ENCODE data around the gene CTXN1.

CTXN1 gene

DNA sequence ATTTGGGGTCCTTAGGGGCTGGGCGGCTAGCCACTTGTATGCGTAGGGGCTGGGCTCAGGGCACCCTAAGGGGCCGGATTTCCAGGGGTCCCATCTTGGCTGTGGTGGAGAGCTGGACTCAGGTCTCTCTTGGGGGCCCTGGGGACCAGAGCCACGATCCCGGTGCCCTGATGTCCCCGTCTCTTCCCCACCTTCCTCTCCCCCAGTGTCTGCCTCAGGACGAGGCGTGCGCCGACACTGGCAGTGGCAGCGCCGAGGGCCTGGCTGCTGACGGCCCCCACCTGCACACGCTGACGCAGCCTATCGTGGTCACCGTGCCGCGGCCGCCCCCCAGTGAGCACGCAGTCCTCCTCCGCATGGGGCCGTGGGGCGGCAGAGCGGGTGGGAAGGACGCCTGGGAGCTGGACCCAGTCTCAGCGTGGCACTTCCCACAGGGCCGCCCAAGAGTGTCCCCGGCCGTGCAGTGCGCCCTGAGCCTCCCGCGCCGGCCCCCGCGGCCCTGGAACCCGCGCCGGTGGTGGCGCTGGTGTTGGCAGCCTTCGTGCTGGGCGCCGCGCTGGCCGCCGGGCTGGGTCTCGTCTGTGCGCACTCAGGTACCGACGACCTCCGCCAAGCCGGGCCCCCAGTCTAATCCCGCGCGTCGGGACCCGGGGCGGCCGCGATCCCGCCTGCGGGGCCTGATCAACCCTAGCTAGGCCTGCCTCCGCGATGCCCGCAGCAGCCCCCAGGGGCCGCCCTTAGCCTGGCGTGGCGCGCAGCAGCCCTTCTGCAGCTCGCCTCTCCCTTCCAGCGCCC is 8.5 kb downstream of the CTXN1 start (continued):
- TF ChIP-seq ZNF768 (tag by site-specific recombination; IDR thresholded peaks at IDR 0.05) (no peak), ZNF658 (tag by site-specific recombination; IDR thresholded peaks at IDR 0.05) (no peak), ZIC2 (tag by site-specific recombination; IDR thresholded peaks at IDR 0.05) (peak; percentile 97), ZNF184 (tag by site-specific recombination; IDR thresholded peaks at IDR 0.05) (0 out of 2 replicates have a peak, but pooled peaks have one; percentile 25), ZNF544 (tag by site-specific recombination; IDR thresholded peaks at IDR 0.05) (no peak), ZNF138 (tag by site-specific recombination; IDR thresholded peaks at IDR 0.05; ENCODE audit: borderline replicate concordance) (no peak), GLIS2 (tag by site-specific recombination; IDR thresholded peaks at IDR 0.05) (peak; percentile 91), OVOL3 (tag by site-specific recombination; IDR thresholded peaks at IDR 0.05) (no peak), ZNF514 (tag by site-specific recombination; IDR thresholded peaks at IDR 0.05) (no peak), SP3 (tag by site-specific recombination; IDR thresholded peaks at IDR 0.05) (0 out of 2 replicates have a peak, but pooled peaks have one; percentile 16), ZNF48 (tag by site-specific recombination; IDR thresholded peaks at IDR 0.05) (no peak), ZNF529 (tag by site-specific recombination; IDR thresholded peaks at IDR 0.05; ENCODE audit: insufficient replicate concordance) (no peak), ZNF169 (tag by site-specific recombination; IDR thresholded peaks at IDR 0.05) (no peak), ZNF121 (tag by site-specific recombination; IDR thresholded peaks at IDR 0.05) (no peak), ZNF677 (tag by site-specific recombination; IDR thresholded peaks at IDR 0.05) (no peak), ZNF792 (tag by site-specific recombination; IDR thresholded peaks at IDR 0.05) (no peak), ZNF830 (tag by site-specific recombination; IDR thresholded peaks at IDR 0.05; ENCODE audit: low read depth) (no peak), BCL11B (tag by site-specific recombination; IDR thresholded peaks at IDR 0.05; ENCODE audit: low read depth) (no peak), ZNF202 (tag by site-specific recombination; IDR thresholded peaks at IDR 0.05; ENCODE audit: borderline replicate concordance) (no peak), GLI2 (tag by site-specific recombination; IDR thresholded peaks at IDR 0.05; ENCODE audit: borderline replicate concordance, low read depth) (no peak), ZBTB17 (tag by site-specific recombination; IDR thresholded peaks at IDR 0.05) (peak; percentile 7; the same call in 1 of the 2 replicates), ZNF132 (tag by site-specific recombination; IDR thresholded peaks at IDR 0.05; ENCODE audit: borderline replicate concordance) (no peak), ZNF423 (tag by site-specific recombination; IDR thresholded peaks at IDR 0.05) (no peak; the same call in none of the 2 replicates), ZBTB48 (tag by site-specific recombination; IDR thresholded peaks at IDR 0.05) (peak; percentile 90), ZBTB8A (tag by site-specific recombination; IDR thresholded peaks at IDR 0.05) (no peak; the same call in 1 of the 2 replicates), ZNF843 (tag by site-specific recombination; IDR thresholded peaks at IDR 0.05) (no peak), ZNF707 (tag by site-specific recombination; IDR thresholded peaks at IDR 0.05) (no peak)
- TF ChIP-seq, protein P1, sequence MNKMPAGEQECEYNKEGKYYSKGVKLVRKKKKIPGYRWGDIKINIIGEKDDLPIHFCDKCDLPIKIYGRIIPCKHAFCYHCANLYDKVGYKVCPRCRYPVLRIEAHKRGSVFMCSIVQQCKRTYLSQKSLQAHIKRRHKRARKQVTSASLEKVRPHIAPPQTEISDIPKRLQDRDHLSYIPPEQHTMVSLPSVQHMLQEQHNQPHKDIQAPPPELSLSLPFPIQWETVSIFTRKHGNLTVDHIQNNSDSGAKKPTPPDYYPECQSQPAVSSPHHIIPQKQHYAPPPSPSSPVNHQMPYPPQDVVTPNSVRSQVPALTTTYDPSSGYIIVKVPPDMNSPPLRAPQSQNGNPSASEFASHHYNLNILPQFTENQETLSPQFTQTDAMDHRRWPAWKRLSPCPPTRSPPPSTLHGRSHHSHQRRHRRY (tag by site-specific recombination; IDR thresholded peaks at IDR 0.05) = no peak
- TF ChIP-seq, protein P2, sequence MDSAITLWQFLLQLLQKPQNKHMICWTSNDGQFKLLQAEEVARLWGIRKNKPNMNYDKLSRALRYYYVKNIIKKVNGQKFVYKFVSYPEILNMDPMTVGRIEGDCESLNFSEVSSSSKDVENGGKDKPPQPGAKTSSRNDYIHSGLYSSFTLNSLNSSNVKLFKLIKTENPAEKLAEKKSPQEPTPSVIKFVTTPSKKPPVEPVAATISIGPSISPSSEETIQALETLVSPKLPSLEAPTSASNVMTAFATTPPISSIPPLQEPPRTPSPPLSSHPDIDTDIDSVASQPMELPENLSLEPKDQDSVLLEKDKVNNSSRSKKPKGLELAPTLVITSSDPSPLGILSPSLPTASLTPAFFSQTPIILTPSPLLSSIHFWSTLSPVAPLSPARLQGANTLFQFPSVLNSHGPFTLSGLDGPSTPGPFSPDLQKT (IDR thresholded peaks at IDR 0.05; ENCODE audit: borderline replicate concordance, low read depth, low read length) = no peak
- TF ChIP-seq, protein P3, sequence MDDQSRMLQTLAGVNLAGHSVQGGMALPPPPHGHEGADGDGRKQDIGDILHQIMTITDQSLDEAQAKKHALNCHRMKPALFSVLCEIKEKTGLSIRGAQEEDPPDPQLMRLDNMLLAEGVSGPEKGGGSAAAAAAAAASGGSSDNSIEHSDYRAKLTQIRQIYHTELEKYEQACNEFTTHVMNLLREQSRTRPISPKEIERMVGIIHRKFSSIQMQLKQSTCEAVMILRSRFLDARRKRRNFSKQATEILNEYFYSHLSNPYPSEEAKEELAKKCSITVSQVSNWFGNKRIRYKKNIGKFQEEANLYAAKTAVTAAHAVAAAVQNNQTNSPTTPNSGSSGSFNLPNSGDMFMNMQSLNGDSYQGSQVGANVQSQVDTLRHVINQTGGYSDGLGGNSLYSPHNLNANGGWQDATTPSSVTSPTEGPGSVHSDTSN (CRISPR knock-in tag; IDR thresholded peaks at IDR 0.05) = no peak
- TF ChIP-seq, protein P4, sequence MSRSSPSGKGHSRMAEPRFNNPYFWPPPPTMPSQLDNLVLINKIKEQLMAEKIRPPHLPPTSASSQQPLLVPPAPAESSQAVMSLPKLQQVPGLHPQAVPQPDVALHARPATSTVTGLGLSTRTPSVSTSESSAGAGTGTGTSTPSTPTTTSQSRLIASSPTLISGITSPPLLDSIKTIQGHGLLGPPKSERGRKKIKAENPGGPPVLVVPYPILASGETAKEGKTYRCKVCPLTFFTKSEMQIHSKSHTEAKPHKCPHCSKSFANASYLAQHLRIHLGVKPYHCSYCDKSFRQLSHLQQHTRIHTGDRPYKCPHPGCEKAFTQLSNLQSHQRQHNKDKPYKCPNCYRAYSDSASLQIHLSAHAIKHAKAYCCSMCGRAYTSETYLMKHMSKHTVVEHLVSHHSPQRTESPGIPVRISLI (tag by site-specific recombination; IDR thresholded peaks at IDR 0.05) = no peak
- TF ChIP-seq, protein P5, sequence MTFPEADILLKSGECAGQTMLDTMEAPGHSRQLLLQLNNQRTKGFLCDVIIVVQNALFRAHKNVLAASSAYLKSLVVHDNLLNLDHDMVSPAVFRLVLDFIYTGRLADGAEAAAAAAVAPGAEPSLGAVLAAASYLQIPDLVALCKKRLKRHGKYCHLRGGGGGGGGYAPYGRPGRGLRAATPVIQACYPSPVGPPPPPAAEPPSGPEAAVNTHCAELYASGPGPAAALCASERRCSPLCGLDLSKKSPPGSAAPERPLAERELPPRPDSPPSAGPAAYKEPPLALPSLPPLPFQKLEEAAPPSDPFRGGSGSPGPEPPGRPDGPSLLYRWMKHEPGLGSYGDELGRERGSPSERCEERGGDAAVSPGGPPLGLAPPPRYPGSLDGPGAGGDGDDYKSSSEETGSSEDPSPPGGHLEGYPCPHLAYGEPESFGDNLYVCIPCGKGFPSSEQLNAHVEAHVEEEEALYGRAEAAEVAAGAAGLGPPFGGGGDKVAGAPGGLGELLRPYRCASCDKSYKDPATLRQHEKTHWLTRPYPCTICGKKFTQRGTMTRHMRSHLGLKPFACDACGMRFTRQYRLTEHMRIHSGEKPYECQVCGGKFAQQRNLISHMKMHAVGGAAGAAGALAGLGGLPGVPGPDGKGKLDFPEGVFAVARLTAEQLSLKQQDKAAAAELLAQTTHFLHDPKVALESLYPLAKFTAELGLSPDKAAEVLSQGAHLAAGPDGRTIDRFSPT (tag by site-specific recombination; IDR thresholded peaks at IDR 0.05) = peak; percentile 39
- TF ChIP-seq, protein P6, sequence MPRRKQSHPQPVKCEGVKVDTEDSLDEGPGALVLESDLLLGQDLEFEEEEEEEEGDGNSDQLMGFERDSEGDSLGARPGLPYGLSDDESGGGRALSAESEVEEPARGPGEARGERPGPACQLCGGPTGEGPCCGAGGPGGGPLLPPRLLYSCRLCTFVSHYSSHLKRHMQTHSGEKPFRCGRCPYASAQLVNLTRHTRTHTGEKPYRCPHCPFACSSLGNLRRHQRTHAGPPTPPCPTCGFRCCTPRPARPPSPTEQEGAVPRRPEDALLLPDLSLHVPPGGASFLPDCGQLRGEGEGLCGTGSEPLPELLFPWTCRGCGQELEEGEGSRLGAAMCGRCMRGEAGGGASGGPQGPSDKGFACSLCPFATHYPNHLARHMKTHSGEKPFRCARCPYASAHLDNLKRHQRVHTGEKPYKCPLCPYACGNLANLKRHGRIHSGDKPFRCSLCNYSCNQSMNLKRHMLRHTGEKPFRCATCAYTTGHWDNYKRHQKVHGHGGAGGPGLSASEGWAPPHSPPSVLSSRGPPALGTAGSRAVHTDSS (tag by site-specific recombination; IDR thresholded peaks at IDR 0.05) = no peak
